Right renal pelvis (tissue), 4 donors: ENCODE measurements around the gene HECW1. TPM values are rescaled to one million over a fixed set of nuclear protein-coding genes. Genes with fewer than 3 reads are reported as not detected.
"Not testable (repeated sequence)": the region's sequence is repeated elsewhere in the genome, so short reads cannot be mapped to it uniquely, and the experiment has no call there.

ENCODE experiments used
- DNase-seq, 4 donors: peaks; one replicate each; pipeline ENCODE4 v3.0.0-alpha.2; 2013; ENCODE audit warnings: low read depth in 4 of 4, low spot score in 3 of 4, missing footprints in 1 of 4
- polyA plus RNA-seq, 4 donors: library from polyadenylated mRNA; unstranded; fragments of 120-200 nt; gene quantifications; one replicate each; pipeline ENCODE4 v1.2.1, GENCODE V29; 2013; ENCODE audit not compliant: insufficient read length in 4 of 4

HECW1 gene
- polyA plus RNA-seq, 4 donors = 5.1 to 7.2 (median 6.9) TPM

GRCh38 chr7:43341132-43341531, 228.7 kb downstream of the HECW1 start:
- no peak for DNase-seq

- not testable (repeated sequence) for DNase-seq
Observed at GRCh38 chr7:43343417-43343816, 231.0 kb downstream of the HECW1 start.

GRCh38 chr7:43345696-43346095, 233.2 kb downstream of the HECW1 start:
- not testable (repeated sequence) for DNase-seq

- DNase-seq = no peak
Observed at GRCh38 chr7:43351683-43352082, 239.2 kb downstream of the HECW1 start.

- DNase-seq = no peak
Observed at GRCh38 chr7:43353902-43354301, 241.5 kb downstream of the HECW1 start.

- peak in 2 of 4 donors; percentile 7 to 22 for DNase-seq
Observed at GRCh38 chr7:43362652-43363034, 250.2 kb downstream of the HECW1 start.

- DNase-seq = no peak
Observed at GRCh38 chr7:43363035-43363791, 250.8 kb downstream of the HECW1 start.

GRCh38 chr7:43364391-43364790, 251.9 kb downstream of the HECW1 start:
- no peak for DNase-seq

GRCh38 chr7:43372676-43373355, 260.4 kb downstream of the HECW1 start:
- DNase-seq = no peak

- no peak for DNase-seq
Observed at GRCh38 chr7:43377196-43377960, 264.9 kb downstream of the HECW1 start.

- DNase-seq = no peak
Observed at GRCh38 chr7:43379210-43379609, 266.8 kb downstream of the HECW1 start.

GRCh38 chr7:43384616-43385308, 272.3 kb downstream of the HECW1 start:
- DNase-seq = no peak

GRCh38 chr7:43385309-43385680, 272.8 kb downstream of the HECW1 start:
- no peak for DNase-seq

GRCh38 chr7:43385856-43386255, 273.4 kb downstream of the HECW1 start:
- no peak for DNase-seq

GRCh38 chr7:43387932-43388331, 275.5 kb downstream of the HECW1 start:
- no peak for DNase-seq

- DNase-seq = peak in 1 of 4 donors; percentile 8
Observed at GRCh38 chr7:43390576-43390975, 278.1 kb downstream of the HECW1 start.

GRCh38 chr7:43391518-43391917, 279.1 kb downstream of the HECW1 start:
- DNase-seq = no peak

GRCh38 chr7:43392638-43393330, 280.3 kb downstream of the HECW1 start:
- DNase-seq = no peak

- DNase-seq = no peak
Observed at GRCh38 chr7:43394441-43395130, 282.1 kb downstream of the HECW1 start.

- DNase-seq = no peak
Observed at GRCh38 chr7:43395351-43395750, 282.9 kb downstream of the HECW1 start.
